Right lobe of liver (tissue), 4 donors: ENCODE data around the gene CAMKV.
A peak's percentile ranks its signal among the peaks of the same experiment; 100 is the strongest.

Experiments
- CTCF ChIP-seq, 4 donors: fragments of 200-600 bp in 3 of 4; fragments of 450-650 bp in 1 of 4; IDR thresholded peaks; one replicate each; pipeline versions ENCODE4 v1.5.1 to v1.8.0; 2016 to 2022; ENCODE audit warnings: antibody characterized with exemption in 4 of 4, mild to moderate bottlenecking in 2 of 4
- POLR2A ChIP-seq: fragments of 450-650 bp; IDR thresholded peaks from one replicate; pipeline ENCODE4 v1.6.1; 2017; ENCODE audit warnings: antibody characterized with exemption, mild to moderate bottlenecking
- donor health status: DM: no; HTN: no; CAD: no.
- donor health status: DM: no; HTN: no; CAD: no.
- donor health status: DM: no; HTN: yes; CAD: no.

GRCh38 chr3:49841126-49841696 is 28.5 kb downstream of the CAMKV start:
- TF ChIP-seq CTCF (IDR thresholded peaks at IDR 0.05): peak in 2 of 4 donors; percentile 21 to 34
- no peak for TF ChIP-seq POLR2A
